ENCODE measurements around the gene SGSH. TPM values are rescaled to one million over a fixed set of nuclear protein-coding genes. Genes with fewer than 3 reads are reported as not detected.

Gene SGSH
- total RNA-seq, 1 donor = 17.6 TPM

GRCh38 chr17:80169784-80170500, 50.2 kb downstream of the SGSH start, which contains the start of gene CARD14:
CARD14 (plus strand) TSS chr17:80170030; CDS start chr17:80181439, 11,409 bp downstream.
- no peak for DNase-seq (ENCODE audit: low read depth)
- TF ChIP-seq CTCF (IDR thresholded peaks at IDR 0.05; ENCODE audit: insufficient read depth, low read length) = no peak
- H3K4me3 ChIP-seq (ENCODE audit: low read depth, low read length) = no peak within 1 kb of the TSS

GRCh38 chr17:80169107-80169506, 51.0 kb downstream of the SGSH start:
- no peak for TF ChIP-seq CTCF (IDR thresholded peaks at IDR 0.05; ENCODE audit: insufficient read depth, low read length)
- DNase-seq (ENCODE audit: low read depth) = no peak
- H3K4me3 ChIP-seq (ENCODE audit: low read depth, low read length) = no peak overlapping the region

GRCh38 chr17:80168371-80168770, 51.8 kb downstream of the SGSH start:
- H3K4me3 ChIP-seq (ENCODE audit: low read depth, low read length) = no peak overlapping the region
- no peak for TF ChIP-seq CTCF (IDR thresholded peaks at IDR 0.05; ENCODE audit: insufficient read depth, low read length)
- peak; percentile 33 for DNase-seq (ENCODE audit: low read depth)

- no peak overlapping the region for H3K4me3 ChIP-seq (ENCODE audit: low read depth, low read length)
- TF ChIP-seq CTCF (IDR thresholded peaks at IDR 0.05; ENCODE audit: insufficient read depth, low read length) = no peak
- DNase-seq (ENCODE audit: low read depth) = no peak
These were observed 53.7 kb downstream of the SGSH start for GRCh38 chr17:80166446-80166845.

- no peak for TF ChIP-seq CTCF (IDR thresholded peaks at IDR 0.05; ENCODE audit: insufficient read depth, low read length)
- no peak for DNase-seq (ENCODE audit: low read depth)
- no peak overlapping the region for H3K4me3 ChIP-seq (ENCODE audit: low read depth, low read length)
These were observed 55.9 kb downstream of the SGSH start for GRCh38 chr17:80164185-80164584.

- H3K4me3 ChIP-seq (ENCODE audit: low read depth, low read length) = no peak overlapping the region
- TF ChIP-seq CTCF (IDR thresholded peaks at IDR 0.05; ENCODE audit: insufficient read depth, low read length) = no peak
- DNase-seq (ENCODE audit: low read depth) = no peak
These were observed 56.8 kb downstream of the SGSH start for GRCh38 chr17:80163336-80163735.

- DNase-seq (ENCODE audit: low read depth) = no peak
- no peak for TF ChIP-seq CTCF (IDR thresholded peaks at IDR 0.05; ENCODE audit: insufficient read depth, low read length)
- no peak overlapping the region for H3K4me3 ChIP-seq (ENCODE audit: low read depth, low read length)
These were observed 59.6 kb downstream of the SGSH start for GRCh38 chr17:80160536-80160935.
